ENCODE results near the gene SLMAP.
A peak's percentile ranks its signal among the peaks of the same experiment; 100 is the strongest.

SLMAP gene

GRCh38 chr3:57949344-57949743, 193.2 kb downstream of the SLMAP start:
- no peak for DNase-seq

- peak; percentile 1 for DNase-seq
Observed at GRCh38 chr3:57949785-57950615, 193.9 kb downstream of the SLMAP start.

GRCh38 chr3:57951066-57951882, 195.2 kb downstream of the SLMAP start:
- no peak for DNase-seq

- no peak for DNase-seq
Observed at GRCh38 chr3:57952208-57952631, 196.1 kb downstream of the SLMAP start.

- no peak for DNase-seq
Observed at GRCh38 chr3:57952651-57953050, 196.5 kb downstream of the SLMAP start.

- no peak for DNase-seq
Observed at GRCh38 chr3:57953576-57953975, 197.5 kb downstream of the SLMAP start.

GRCh38 chr3:57956119-57956832, 200.2 kb downstream of the SLMAP start:
- DNase-seq, result no peak

- DNase-seq, result no peak
Observed at GRCh38 chr3:57956833-57957174, 200.7 kb downstream of the SLMAP start.

- no peak for DNase-seq
Observed at GRCh38 chr3:57957824-57958223, 201.7 kb downstream of the SLMAP start.

- DNase-seq, result no peak
Observed at GRCh38 chr3:57958642-57959422, 202.7 kb downstream of the SLMAP start.

- no peak for DNase-seq
Observed at GRCh38 chr3:57959423-57960173, 203.5 kb downstream of the SLMAP start.

GRCh38 chr3:57960174-57960505, 204.0 kb downstream of the SLMAP start:
- no peak for DNase-seq

- no peak for DNase-seq
Observed at GRCh38 chr3:57961177-57961827, 205.2 kb downstream of the SLMAP start.

- DNase-seq, result peak; percentile 15
Observed at GRCh38 chr3:57961828-57962447, 205.8 kb downstream of the SLMAP start.

- DNase-seq, result no peak
Observed at GRCh38 chr3:57962448-57962834, 206.3 kb downstream of the SLMAP start.

- DNase-seq, result no peak
Observed at GRCh38 chr3:57963811-57964346, 207.8 kb downstream of the SLMAP start.

- DNase-seq, result no peak
Observed at GRCh38 chr3:57966829-57967228, 210.7 kb downstream of the SLMAP start.

GRCh38 chr3:57967590-57967989, 211.5 kb downstream of the SLMAP start:
- DNase-seq, result no peak

- DNase-seq, result no peak
Observed at GRCh38 chr3:57968501-57968900, 212.4 kb downstream of the SLMAP start.

GRCh38 chr3:57971975-57972374, 215.9 kb downstream of the SLMAP start:
- DNase-seq, result no peak
